ENCODE data around the gene VPS54.
A peak's percentile ranks its signal among the peaks of the same experiment; 100 is the strongest.

Gene VPS54

DNA sequence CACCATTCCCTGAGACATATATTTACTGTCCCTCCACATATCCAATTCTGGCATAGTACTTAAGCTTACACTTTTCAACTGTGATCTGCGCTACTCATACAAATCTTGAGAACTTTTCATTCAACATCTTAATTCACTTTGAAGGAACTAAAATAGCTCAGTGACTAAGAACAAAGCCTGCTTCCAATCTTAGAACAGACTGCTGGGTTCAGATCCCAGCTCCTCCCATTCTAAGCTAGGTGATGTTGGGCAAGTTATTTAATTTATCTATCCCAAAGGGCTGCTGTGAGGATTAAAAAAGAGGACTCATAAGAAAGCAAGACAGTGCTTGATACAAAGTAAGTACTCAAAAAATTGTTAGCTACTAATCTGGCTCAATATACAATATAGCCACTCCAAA is 119.6 kb downstream of the VPS54 start:
- DNase-seq = no peak

DNA sequence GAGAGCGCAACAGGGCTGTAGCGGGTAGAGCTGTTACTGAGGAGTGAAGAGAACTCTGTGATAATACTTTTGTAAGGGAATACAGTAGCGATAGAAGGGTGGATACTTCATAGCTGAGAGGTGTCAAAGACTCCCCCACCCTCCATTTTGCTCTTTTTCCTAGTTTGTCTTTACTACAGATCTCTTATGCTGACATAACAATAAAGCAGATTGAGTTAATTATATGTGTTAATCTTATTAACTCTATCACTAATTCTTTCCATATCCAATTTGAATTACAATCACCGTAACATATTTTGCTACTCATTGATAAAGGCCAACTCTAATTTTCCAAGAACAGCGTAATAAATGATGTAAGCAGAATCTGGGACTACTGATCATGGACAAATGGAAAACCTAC is 120.4 kb downstream of the VPS54 start:
- no peak for DNase-seq

DNA sequence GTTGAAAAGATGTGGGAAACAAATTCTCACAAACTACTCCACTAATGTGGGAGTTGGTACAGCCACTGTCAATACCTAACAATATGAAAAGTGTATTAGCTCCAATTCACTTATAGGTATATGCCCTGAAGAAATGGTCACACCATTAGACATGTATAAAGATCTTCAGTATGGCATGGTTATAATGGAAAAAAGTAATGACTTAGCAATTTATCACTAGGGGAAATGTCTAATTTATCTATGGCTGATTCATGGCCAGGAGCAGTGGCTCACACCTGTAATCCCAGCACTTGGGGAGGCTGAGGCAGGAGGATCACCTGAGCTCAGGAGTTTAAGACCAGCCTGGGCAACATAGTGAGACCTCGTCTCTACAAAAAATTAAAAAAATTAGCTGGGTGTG is 125.1 kb downstream of the VPS54 start:
- no peak for DNase-seq

DNA sequence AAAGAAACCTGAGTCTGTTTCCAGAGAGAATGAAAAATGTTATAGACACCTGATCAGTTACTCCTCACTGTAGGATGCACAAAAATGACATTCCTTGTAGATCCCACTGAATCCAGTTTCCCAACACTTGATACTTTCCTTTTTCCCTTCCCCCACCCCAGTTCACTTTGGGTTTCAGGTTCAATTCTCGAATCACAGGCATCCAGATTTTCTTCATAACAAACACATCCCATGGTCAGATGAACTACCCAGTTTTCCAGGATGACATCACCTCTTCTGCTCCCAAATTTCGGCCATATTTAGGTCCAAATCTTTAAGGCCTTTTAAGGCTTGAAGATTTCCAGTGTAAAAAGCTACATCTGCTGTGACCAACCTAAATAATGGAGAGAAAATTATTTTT is 126.1 kb downstream of the VPS54 start:
- DNase-seq = no peak

- no peak for DNase-seq
Measured at GRCh38 chr2:63891488-63892030, 127.7 kb downstream of the VPS54 start.

DNA sequence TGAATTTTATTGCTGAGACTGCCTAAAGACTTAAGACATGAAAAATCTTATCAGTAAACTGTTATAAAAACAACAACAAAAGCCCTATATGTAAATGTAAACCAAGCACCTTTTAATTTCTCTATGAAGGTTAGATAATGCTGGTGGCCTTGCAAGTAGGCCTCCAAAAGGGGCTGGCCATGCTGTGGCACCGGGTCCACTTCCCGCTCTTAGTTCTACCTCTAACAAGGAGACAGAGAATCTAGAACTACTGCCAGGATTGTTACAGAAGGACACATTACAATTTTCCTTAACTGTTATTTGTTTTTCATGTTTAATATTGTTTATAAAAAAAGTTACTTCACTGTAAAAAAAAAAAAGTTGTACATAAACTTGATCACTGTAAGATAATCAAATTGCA is 128.6 kb downstream of the VPS54 start:
- no peak for DNase-seq

DNA sequence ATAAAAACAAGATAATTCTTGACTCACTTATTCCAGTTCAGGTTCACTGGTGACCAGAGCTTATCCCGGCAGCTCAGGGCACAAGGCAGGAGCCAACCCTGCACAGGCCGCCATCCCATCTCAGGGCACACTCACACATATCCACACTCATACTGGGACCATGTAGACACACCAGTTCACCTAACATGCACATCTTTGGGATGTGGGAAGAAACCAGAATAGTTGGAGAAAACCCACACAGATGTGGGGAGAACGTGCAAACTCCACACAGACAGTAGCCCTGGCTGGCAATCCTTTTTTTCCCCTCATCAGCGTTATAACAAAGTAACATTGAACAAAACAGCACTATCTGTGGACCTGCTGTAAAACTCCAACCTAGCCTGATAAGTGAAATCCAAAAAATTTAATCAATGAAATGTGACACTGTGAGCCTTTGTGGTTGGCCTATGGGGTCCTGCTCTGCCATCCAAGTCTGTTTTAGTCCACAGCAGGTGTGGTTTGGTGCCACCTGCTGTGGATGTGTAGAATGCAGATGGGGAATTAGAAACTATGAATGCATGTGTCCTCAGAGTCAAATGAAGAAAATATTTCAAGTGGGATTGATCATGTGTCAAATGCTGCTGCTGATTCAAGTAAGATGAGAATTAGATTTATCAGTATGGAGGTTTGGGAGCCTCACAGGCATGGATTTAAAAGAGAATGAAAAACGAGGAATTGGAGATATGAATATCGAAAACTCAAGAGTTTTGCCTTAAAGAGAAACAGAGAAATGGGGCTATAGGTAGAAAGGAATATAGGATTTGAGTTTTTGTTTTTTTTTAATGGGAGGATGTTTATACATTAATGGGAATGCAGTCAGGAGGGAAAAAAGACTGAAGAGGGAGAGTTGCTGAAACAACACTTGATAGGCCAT is 130.5 kb downstream of the VPS54 start:
- DNase-seq = peak; percentile 44

DNA sequence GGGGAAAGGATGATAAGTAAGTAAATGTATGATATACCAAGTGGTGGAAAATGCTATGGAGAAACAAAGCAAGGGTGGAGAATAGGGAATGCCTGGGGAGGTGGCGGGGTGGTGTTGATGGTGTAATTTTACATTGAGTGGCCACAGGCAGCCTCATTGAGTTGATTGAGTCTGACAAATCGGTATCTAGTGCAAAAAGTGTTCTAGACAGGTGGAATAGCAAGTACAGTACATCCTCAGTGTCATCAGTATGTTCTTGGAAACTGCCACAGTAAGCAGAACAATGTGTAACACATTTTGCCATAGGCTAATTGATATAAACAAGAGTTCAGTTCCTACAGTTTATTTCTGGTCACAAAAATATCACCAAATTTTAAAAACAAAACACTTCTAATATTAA is 131.2 kb downstream of the VPS54 start:
- no peak for DNase-seq

- DNase-seq = no peak
Measured at GRCh38 chr2:63886445-63886844, 132.8 kb downstream of the VPS54 start.

DNA sequence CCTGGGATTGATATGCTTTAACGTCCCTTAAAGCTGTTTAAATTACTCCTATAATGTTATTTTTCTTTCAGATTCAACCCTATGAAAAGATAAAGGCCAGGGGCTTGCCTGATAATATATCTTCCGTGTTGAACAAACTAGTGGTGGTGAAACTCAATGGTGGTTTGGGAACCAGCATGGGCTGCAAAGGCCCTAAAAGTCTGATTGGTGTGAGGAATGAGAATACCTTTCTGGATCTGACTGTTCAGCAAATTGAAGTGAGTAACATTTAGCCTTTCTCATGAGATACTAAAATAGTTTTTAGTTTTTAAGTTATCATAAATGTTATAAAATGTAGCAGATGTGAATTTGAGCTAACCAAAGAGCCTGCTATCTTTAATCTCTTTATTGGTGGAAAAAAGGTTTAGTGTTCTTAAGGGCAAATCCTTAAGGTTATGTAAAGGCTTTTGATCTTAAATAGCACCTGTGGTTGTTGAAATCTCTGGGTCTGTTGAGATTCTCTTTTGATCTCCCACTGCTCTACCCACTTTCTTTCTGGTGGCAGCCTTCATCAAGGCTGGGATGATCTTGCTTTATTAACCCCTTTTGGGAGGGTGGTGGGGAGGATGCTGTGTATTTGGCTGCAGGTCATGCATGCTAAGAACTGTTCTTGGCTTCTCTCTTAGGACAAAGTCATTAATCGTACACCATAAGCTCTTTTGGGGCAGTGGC is 136.7 kb downstream of the VPS54 start:
- DNase-seq = no peak

DNA sequence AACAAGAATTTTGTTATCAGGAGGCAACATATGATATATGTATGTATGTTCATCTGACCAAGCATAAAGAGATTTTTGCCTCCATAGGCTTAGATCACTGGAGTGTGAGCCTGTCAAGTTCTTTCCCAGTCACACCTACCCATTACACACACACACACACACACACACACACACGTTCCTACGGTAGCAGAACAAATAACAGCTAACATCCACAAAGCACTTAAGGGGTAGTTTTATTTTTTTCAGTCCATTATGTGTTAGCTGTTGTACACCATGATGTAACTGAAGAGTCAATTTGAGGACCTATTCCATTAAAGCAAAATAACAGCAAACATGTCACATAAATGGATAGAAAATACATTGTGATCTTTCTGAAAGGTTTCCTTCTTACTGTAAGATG is 138.0 kb downstream of the VPS54 start:
- no peak for DNase-seq

- no peak for DNase-seq
Measured at GRCh38 chr2:63880625-63881024, 138.6 kb downstream of the VPS54 start.

DNA sequence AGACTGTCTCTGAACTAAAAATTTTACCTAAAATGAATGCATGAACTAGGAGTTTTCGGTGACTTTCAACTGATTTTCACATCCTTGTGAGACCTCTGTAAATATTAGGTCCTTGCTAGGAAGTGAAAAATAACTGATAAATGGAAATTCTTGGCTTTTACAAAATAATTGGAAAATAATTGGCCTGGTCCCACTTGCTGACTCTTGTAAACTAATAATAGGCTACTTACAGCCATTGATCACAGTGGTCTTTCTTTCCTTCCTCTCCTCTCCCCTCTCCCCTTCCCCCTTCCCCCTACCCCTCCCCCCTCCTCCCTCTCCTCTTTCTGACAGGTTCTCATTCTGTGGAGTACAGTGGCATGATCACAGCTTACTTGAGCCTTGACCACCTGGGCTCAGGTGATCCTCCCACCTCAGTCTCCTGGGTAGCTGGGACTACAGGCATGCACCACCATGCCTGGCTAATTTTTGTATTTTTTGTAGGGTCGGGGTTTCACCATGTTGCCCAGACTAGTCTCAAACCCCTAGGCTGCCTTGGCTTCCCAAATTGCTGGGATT is 139.3 kb downstream of the VPS54 start:
- no peak for DNase-seq

GRCh38 chr2:63878486-63878885 is 140.7 kb downstream of the VPS54 start:
- DNase-seq = no peak

GRCh38 chr2:63876311-63876710 is 142.9 kb downstream of the VPS54 start:
- no peak for DNase-seq

DNA sequence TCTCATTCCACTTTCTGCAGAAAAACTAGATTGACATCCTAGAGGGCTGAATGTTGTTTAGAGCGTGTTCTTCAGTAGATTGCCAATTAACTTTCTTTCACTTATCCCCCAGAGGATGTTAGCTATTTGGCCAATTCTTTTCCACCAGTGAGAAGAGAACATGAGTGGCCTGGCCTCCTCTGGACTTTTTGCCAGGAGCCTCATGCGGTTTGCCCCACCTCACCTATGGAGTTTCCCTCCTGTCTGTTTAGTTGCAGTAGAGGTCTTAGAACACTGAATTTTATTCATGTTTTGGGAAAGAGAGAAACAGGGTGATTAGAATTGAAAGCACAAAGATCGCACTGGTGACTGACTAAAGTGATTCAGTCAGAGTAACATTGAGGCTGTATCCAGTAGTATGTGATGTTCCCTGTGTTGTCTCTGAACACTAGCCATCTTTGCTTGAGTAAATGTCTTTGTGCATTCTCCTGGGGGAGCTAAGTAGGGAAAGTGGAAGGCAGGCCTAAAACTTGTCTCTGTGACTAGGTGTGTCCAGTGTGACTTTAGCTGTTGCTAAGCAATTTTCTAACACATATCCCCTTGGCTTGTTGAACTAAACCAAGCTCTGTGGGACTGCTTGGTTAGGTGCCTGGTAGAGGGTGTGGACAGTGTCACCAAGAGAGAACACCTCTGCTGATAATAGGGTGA is 143.5 kb downstream of the VPS54 start:
- no peak for DNase-seq

DNA sequence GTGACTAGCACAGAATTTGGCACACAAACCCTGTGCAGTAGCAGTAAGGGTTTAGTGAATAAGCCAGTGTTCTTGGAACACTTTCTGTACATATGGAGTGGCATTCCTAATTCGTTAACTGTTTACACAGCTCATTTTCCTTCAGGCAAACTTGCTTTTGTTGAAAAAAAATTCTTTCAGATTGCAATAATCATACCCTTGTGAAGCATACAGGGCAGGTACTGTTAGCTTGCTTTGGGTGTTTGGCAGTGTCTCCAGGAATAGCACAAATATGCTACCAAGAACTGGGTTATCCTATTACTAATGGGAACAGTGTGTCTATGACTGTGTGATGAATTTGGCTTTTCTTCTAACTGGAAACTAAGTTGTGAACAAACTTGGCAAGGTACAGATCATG is 144.1 kb downstream of the VPS54 start:
- DNase-seq = no peak

DNA sequence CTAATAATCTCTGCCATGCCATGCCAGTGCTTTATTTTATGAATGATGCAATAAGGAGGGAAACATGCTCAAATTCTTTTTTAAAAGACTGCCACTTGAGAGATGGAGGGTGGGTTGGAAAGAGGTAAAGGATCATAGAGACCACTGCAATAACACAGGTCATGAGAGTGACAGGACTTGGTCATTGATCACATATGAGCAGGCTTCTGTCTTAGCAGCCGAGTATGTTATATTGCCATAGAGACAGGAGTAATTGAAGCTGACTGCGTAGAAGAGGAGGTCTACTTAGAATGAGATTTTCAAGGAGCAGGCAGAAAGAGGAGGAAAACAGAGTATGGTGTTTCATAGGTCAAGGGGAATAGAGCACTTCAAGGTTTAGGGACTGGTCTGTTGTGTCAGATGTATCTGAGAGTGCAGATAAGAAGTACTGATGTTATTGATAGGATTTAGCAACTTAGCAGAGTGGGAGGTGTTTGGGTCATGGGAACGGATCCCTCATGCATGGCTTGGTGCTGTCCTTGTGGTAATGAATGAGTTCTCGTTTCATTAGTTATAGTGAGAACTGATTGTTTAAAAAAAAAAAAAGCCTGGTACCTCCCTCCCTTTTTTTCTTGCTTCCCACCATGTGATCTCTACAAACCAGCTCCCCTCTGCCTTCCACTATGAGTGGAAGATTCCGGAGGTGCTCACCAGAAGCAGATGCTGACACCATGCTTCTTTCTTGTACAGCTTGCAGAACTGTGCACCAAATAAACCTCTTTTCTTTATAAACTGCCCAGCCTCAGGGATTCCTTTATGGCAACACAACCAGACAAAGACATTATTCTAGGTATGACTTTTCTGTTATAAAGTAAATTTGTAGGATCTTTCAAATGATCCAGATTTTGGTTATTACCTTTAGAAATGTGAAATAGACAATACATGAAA is 144.8 kb downstream of the VPS54 start:
- no peak for DNase-seq

GRCh38 chr2:63872571-63873328 is 146.5 kb downstream of the VPS54 start:
- DNase-seq = no peak

DNA sequence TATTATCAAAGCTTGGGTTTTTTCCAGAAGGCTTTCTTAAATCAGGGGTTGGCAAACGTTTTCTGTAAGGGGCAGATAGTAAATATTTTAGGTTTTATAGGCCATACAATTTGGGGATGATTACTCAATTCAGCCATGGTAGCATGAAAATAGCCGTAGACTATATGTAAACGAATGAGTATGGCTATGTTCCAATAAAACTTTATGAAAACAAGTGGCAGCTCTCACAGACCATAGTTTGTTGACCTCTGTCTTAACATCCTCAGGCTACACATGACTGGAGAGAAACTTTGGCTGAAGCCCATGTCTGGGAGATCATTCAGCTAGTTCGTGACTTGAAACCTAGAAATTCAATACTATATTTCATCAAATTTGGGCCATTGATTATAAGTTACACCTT is 147.4 kb downstream of the VPS54 start:
- DNase-seq = no peak

DNA sequence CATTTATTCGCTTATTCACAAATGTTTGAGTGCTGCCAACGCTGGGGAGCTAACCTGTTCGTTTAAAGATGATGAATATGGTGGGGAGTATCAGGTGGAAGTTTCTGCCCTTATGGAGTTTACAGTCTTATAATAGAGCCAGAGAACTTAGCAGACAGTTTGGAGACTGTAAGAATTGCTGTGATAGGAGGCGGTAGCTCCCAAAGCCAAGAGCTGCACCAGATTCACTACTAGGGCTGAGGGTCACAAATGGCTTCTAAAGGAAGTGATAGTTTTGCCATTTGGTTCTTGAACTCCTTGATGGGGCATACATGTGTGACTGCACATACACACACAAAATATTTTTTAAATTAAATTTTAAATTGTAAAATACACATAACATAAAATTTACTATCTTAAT is 148.5 kb downstream of the VPS54 start:
- DNase-seq = no peak

Data from NCI-H1694 (cell line).